HG02610 (cell line): ENCODE measurements around the gene UBAC2.
"Not testable (repeated sequence)": the region's sequence is repeated elsewhere in the genome, so short reads cannot be mapped to it uniquely, and the experiment has no call there.

Experiments used
- ATAC-seq: cut with Tn5 transposase; IDR thresholded peaks from one replicate; pipeline ENCODE4 v1.9.1; 2021; ENCODE audit warnings: mild to moderate bottlenecking, moderate library complexity; ENCODE audit not compliant: unreplicated experiment

UBAC2 gene

GRCh38 chr13:99406799-99407201 is 206.1 kb downstream of the UBAC2 start:
- no peak for ATAC-seq

GRCh38 chr13:99407906-99408702 is 207.4 kb downstream of the UBAC2 start:
- no peak for ATAC-seq

GRCh38 chr13:99408703-99409000 is 208.0 kb downstream of the UBAC2 start:
- no peak for ATAC-seq

GRCh38 chr13:99409461-99410083 is 208.9 kb downstream of the UBAC2 start:
- not testable (repeated sequence) for ATAC-seq

- ATAC-seq: peak; percentile 46
Observed at GRCh38 chr13:99410646-99411475, 210.2 kb downstream of the UBAC2 start.

- no peak for ATAC-seq
Observed at GRCh38 chr13:99412856-99413255, 212.2 kb downstream of the UBAC2 start.

GRCh38 chr13:99414048-99414995 is 213.7 kb downstream of the UBAC2 start:
- ATAC-seq: no peak

- no peak for ATAC-seq
Observed at GRCh38 chr13:99415014-99415650, 214.5 kb downstream of the UBAC2 start.

GRCh38 chr13:99415851-99416331 is 215.2 kb downstream of the UBAC2 start:
- no peak for ATAC-seq

- ATAC-seq: no peak
Observed at GRCh38 chr13:99416411-99417121, 215.9 kb downstream of the UBAC2 start.

GRCh38 chr13:99417201-99418102 is 216.8 kb downstream of the UBAC2 start:
- no peak for ATAC-seq

- no peak for ATAC-seq
Observed at GRCh38 chr13:99418103-99418842, 217.6 kb downstream of the UBAC2 start.

GRCh38 chr13:99418843-99419140 is 218.1 kb downstream of the UBAC2 start:
- ATAC-seq: no peak

GRCh38 chr13:99419591-99420243 is 219.1 kb downstream of the UBAC2 start:
- no peak for ATAC-seq

GRCh38 chr13:99421271-99421670 is 220.6 kb downstream of the UBAC2 start:
- no peak for ATAC-seq

- peak; percentile 50 for ATAC-seq
Observed at GRCh38 chr13:99421758-99422585, 221.3 kb downstream of the UBAC2 start.
